ENCODE data around the gene SLC35F1.

SLC35F1 gene

GRCh38 chr6:118316796-118317384, 409.8 kb downstream of the SLC35F1 start:
- no peak for DNase-seq (ENCODE audit: low read depth)

- no peak for DNase-seq (ENCODE audit: low read depth)
Observed at GRCh38 chr6:118317581-118318563, 410.8 kb downstream of the SLC35F1 start.

- no peak for DNase-seq (ENCODE audit: low read depth)
Observed at GRCh38 chr6:118318648-118319047, 411.6 kb downstream of the SLC35F1 start.

GRCh38 chr6:118319416-118319815, 412.4 kb downstream of the SLC35F1 start:
- DNase-seq (ENCODE audit: low read depth), result no peak

GRCh38 chr6:118319894-118320649, 413.0 kb downstream of the SLC35F1 start:
- DNase-seq (ENCODE audit: low read depth), result no peak

GRCh38 chr6:118320652-118321051, 413.6 kb downstream of the SLC35F1 start:
- no peak for DNase-seq (ENCODE audit: low read depth)

GRCh38 chr6:118324116-118324515, 417.1 kb downstream of the SLC35F1 start:
- DNase-seq (ENCODE audit: low read depth), result no peak

- peak; percentile 37 for DNase-seq (ENCODE audit: low read depth)
Observed at GRCh38 chr6:118325220-118325860, 418.3 kb downstream of the SLC35F1 start.

GRCh38 chr6:118326712-118327111, 419.6 kb downstream of the SLC35F1 start:
- no peak for DNase-seq (ENCODE audit: low read depth)

- DNase-seq (ENCODE audit: low read depth), result peak; percentile 4
Observed at GRCh38 chr6:118327237-118327636, 420.2 kb downstream of the SLC35F1 start.

GRCh38 chr6:118333772-118334171, 426.7 kb downstream of the SLC35F1 start:
- DNase-seq (ENCODE audit: low read depth), result no peak

GRCh38 chr6:118334634-118335033, 427.6 kb downstream of the SLC35F1 start:
- no peak for DNase-seq (ENCODE audit: low read depth)

GRCh38 chr6:118335325-118335816, 428.3 kb downstream of the SLC35F1 start:
- no peak for DNase-seq (ENCODE audit: low read depth)

- DNase-seq (ENCODE audit: low read depth), result peak; percentile 68
Observed at GRCh38 chr6:118344014-118344670, 437.1 kb downstream of the SLC35F1 start.

- DNase-seq (ENCODE audit: low read depth), result peak; percentile 9
Observed at GRCh38 chr6:118350881-118351430, 443.9 kb downstream of the SLC35F1 start.

- DNase-seq (ENCODE audit: low read depth), result no peak
Observed at GRCh38 chr6:118353564-118353963, 446.5 kb downstream of the SLC35F1 start.

- DNase-seq (ENCODE audit: low read depth), result no peak
Observed at GRCh38 chr6:118354641-118355040, 447.6 kb downstream of the SLC35F1 start.

- DNase-seq (ENCODE audit: low read depth), result no peak
Observed at GRCh38 chr6:118356054-118356453, 449.0 kb downstream of the SLC35F1 start.

- DNase-seq (ENCODE audit: low read depth), result no peak
Observed at GRCh38 chr6:118356686-118357085, 449.6 kb downstream of the SLC35F1 start.
